Calu3 (cell line): ENCODE measurements around the gene HNRNPA2B1. TPM values are rescaled to one million over a fixed set of nuclear protein-coding genes. Genes with fewer than 3 reads are reported as not detected.

ENCODE experiments used
- BruUV-seq: library from RNA; stranded (reverse); fragments of 400-500 nt; replicated peaks from 2 replicates; lab custom pipeline; 2021; lab: Mats Ljungman, UMichigan
- CTCF ChIA-PET: fragments of 300-600 bp; sonication (Branson Sonifier 250); formaldehyde crosslinking; loops from one replicate; lab custom pipeline; 2022; ENCODE audit warnings: antibody characterized with exemption; lab: Charles Lee
- DNase-seq: peaks from one replicate; pipeline ENCODE4 v3.0.0; 2022
- H3K27ac Mint-ChIP-seq: one replicate; pipeline ENCODE4 v1.8.0; 2022; ENCODE audit warnings: mixed read lengths; ENCODE audit not compliant: unreplicated experiment
- H3K27me3 Mint-ChIP-seq: one replicate; pipeline ENCODE4 v1.8.0; 2022; ENCODE audit warnings: mixed read lengths; ENCODE audit not compliant: unreplicated experiment
- H3K36me3 Mint-ChIP-seq: one replicate; pipeline ENCODE4 v1.8.0; 2022; ENCODE audit warnings: mild to moderate bottlenecking, moderate library complexity, mixed read lengths; ENCODE audit not compliant: insufficient read depth, unreplicated experiment
- H3K4me1 Mint-ChIP-seq: one replicate; pipeline ENCODE4 v1.8.0; 2022; ENCODE audit warnings: mild to moderate bottlenecking, low read depth, mixed read lengths; ENCODE audit not compliant: unreplicated experiment
- H3K4me3 Mint-ChIP-seq: one replicate; pipeline ENCODE4 v1.8.0; 2022; ENCODE audit warnings: mild to moderate bottlenecking, low read depth, moderate library complexity, mixed read lengths; ENCODE audit not compliant: unreplicated experiment
- H3K9me3 Mint-ChIP-seq: one replicate; pipeline ENCODE4 v1.8.0; 2022; ENCODE audit warnings: low read depth, mixed read lengths; ENCODE audit not compliant: unreplicated experiment
- intact Hi-C: fragments of 100-400 bp; cut with micrococcal nuclease; formaldehyde crosslinking; loops from one replicate; pipeline ENCODE4 v1.10.0; 2022; ENCODE audit not compliant: unreplicated experiment
- total RNA-seq: library from RNA; stranded (reverse); gene quantifications from 2 replicates; pipeline ENCODE4 v1.2.3, GENCODE V29; 2022
- TF ChIP-seq, protein P1 (sequence below): fragments of 200-600 bp; IDR thresholded peaks from one replicate; pipeline ENCODE4 v1.8.0; 2022; ENCODE audit warnings: antibody characterized with exemption; ENCODE audit not compliant: unreplicated experiment

Gene HNRNPA2B1
- total RNA-seq, 1 experiment from 2014 or later: 924 TPM

- Mint-ChIP-seq H3K27ac (no peak overlapping the region), H3K36me3 (no peaks in the 10 kb centered on the region), H3K4me1 (no peaks in the 10 kb centered on the region), H3K4me3 (no peak overlapping the region), H3K9me3 (no peaks in the 10 kb centered on the region), H3K27me3 (peaks cover 29% of the 10 kb centered on the region)
- BruUV-seq: no TSS peak
- no peak for DNase-seq
- CTCF ChIA-PET: interaction anchor here (1.0 kb wide), 1 partner anchor 22 kb away, joined by 3 read pairs; no protein-coding TSS in a partner anchor
- intact Hi-C loops: no loop called here
- TF ChIP-seq, protein P1, sequence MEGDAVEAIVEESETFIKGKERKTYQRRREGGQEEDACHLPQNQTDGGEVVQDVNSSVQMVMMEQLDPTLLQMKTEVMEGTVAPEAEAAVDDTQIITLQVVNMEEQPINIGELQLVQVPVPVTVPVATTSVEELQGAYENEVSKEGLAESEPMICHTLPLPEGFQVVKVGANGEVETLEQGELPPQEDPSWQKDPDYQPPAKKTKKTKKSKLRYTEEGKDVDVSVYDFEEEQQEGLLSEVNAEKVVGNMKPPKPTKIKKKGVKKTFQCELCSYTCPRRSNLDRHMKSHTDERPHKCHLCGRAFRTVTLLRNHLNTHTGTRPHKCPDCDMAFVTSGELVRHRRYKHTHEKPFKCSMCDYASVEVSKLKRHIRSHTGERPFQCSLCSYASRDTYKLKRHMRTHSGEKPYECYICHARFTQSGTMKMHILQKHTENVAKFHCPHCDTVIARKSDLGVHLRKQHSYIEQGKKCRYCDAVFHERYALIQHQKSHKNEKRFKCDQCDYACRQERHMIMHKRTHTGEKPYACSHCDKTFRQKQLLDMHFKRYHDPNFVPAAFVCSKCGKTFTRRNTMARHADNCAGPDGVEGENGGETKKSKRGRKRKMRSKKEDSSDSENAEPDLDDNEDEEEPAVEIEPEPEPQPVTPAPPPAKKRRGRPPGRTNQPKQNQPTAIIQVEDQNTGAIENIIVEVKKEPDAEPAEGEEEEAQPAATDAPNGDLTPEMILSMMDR: no peak
Measured at GRCh38 chr7:26237035-26237807, 36.7 kb upstream of the HNRNPA2B1 start.

GRCh38 chr7:26233902-26234511, 33.5 kb upstream of the HNRNPA2B1 start:
- H3K27me3 Mint-ChIP-seq: peaks cover 38% of the 10 kb centered on the region
- CTCF ChIA-PET: no interaction called here
- DNase-seq: no peak
- intact Hi-C loops: no loop called here
- no peaks in the 10 kb centered on the region for H3K9me3 Mint-ChIP-seq
- no peak overlapping the region for H3K4me3 Mint-ChIP-seq
- TF ChIP-seq, protein P1: no peak
- no peak overlapping the region for H3K27ac Mint-ChIP-seq
- H3K36me3 Mint-ChIP-seq: no peaks in the 10 kb centered on the region
- BruUV-seq: no TSS peak
- H3K4me1 Mint-ChIP-seq: no peaks in the 10 kb centered on the region

DNA sequence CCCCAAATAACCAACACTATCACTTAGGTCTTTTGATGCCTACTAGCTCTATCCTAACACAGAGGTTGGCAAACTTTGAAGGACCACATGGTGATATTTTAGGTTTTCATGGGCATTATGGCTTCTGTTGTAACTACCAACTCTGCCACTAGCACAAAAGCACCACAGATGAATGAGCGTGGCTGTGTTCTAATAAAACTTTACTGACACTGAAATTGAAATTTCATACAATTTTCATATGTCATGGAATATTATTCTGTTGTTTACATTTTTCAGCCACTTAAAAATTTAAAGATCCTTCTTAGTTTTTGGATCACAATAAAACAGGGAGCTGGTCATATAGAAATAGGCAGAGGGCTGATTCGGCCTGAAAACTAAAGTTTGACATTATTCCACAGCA, 27.4 kb upstream of the HNRNPA2B1 start:
- DNase-seq: no peak
- Mint-ChIP-seq H3K4me1 (no peaks in the 10 kb centered on the region), H3K4me3 (no peak overlapping the region), H3K27me3 (peaks cover 24% of the 10 kb centered on the region), H3K36me3 (no peaks in the 10 kb centered on the region), H3K27ac (no peak overlapping the region), H3K9me3 (no peaks in the 10 kb centered on the region)
- CTCF ChIA-PET: no interaction called here
- BruUV-seq: no TSS peak
- TF ChIP-seq, protein P1: no peak
- intact Hi-C loops: no loop called here

DNA sequence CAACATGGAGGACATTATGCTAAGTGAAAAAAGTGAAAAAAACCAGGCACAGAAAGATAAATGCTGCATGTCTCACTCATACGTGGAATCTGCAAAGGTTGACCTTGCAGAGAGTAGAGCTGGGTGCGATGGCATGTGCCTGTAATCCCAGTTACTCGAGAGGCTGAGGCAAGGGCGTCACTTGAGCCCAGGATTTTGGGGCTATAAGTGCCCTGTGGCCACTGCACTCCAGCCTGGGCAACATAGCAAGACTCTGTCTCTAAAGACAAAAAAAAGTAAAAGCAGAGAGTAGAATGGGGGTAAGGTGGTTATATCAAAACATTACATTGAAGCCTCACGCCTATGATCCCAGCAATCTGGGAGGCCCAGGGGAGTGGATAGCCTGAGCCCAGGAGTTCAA, 23.8 kb upstream of the HNRNPA2B1 start:
- Mint-ChIP-seq H3K27me3 (peaks cover 19% of the 10 kb centered on the region), H3K9me3 (no peaks in the 10 kb centered on the region), H3K4me3 (no peak overlapping the region), H3K36me3 (no peaks in the 10 kb centered on the region), H3K4me1 (no peaks in the 10 kb centered on the region), H3K27ac (no peak overlapping the region)
- no peak for DNase-seq
- TF ChIP-seq, protein P1: no peak
- BruUV-seq: no TSS peak
- CTCF ChIA-PET: interaction anchor here (0.6 kb wide), 1 partner anchor 139 kb away, joined by 4 read pairs; no protein-coding TSS in a partner anchor
- intact Hi-C loops: no loop called here
